HCT116 (cell line): ENCODE results near the gene TLR3. TPM values are rescaled to one million over a fixed set of nuclear protein-coding genes. Genes with fewer than 3 reads are reported as not detected.

Experiments
- ATAC-seq: fragments of 200-7000 bp; cut with Tn5 transposase; 2 replicates; pipeline ENCODE4 v1.9.1; 2020; ENCODE audit warnings: mild to moderate bottlenecking, moderate library complexity
- BruUV-seq: library from RNA; stranded (reverse); fragments of 400-500 nt; replicated peaks from 2 replicates; lab custom pipeline; 2021; lab: Mats Ljungman, UMichigan
- CTCF ChIA-PET: fragments of 300-600 bp; sonication (Branson Sonifier 250); formaldehyde crosslinking; loops from one replicate; lab custom pipeline; 2021; ENCODE audit warnings: antibody characterized with exemption; lab: Charles Lee
- POLR2A ChIA-PET: fragments of 300-600, 350-600 bp; sonication (Branson Sonifier 250); formaldehyde crosslinking; loops from one replicate; lab custom pipeline; 2021; ENCODE audit warnings: antibody characterized with exemption; lab: Charles Lee
- RAD21 ChIA-PET, 2 experiments: fragments of 300-600 bp; sonication (Branson Sonifier 250); formaldehyde crosslinking; loops; one replicate each; lab custom pipeline; 2023; ENCODE audit warnings: low total read pairs in 2 of 2; ENCODE audit not compliant: uncharacterized antibody in 2 of 2, unreplicated experiment in 2 of 2, low non-redundant PET in 1 of 2; lab: Charles Lee
- DNase-seq: peaks from one replicate; pipeline ENCODE4 v3.0.0-alpha.2; 2010; ENCODE audit warnings: low read depth, low spot score
- H2AFZ ChIP-seq: fragments of 200-600 bp; shearing (Covaris generic), sonication (generic); 2 replicates; pipeline ENCODE4 v1.6.1; 2017; ENCODE audit warnings: low read depth, mixed run types, mixed read lengths, antibody characterized with exemption, low read length; ENCODE audit not compliant: poor library complexity, severe bottlenecking
- H3K27ac ChIP-seq: 2 replicates; pipeline ENCODE4 v1.5.1; 2012; ENCODE audit warnings: low read depth, low read length
- H3K27me3 ChIP-seq: fragments of 200-600 bp; sonication (generic); 2 replicates; pipeline ENCODE4 v1.6.1; 2016; ENCODE audit warnings: mixed run types, low read length, mixed read lengths; ENCODE audit not compliant: insufficient read depth
- H3K36me3 ChIP-seq, 2 experiments: fragments of 200-500 bp in 1 of 2; fragments of 200-600 bp in 1 of 2; sonication (Bioruptor generic) in 1 of 2; sonication (generic) in 1 of 2; 2 replicates each; pipeline versions ENCODE4 v1.5.1 to v1.6.1; 2014 to 2016; ENCODE audit warnings: low read length in 2 of 2, inconsistent platforms in 1 of 2, mixed read lengths in 1 of 2, mixed run types in 1 of 2; ENCODE audit not compliant: insufficient read depth in 2 of 2, control insufficient read depth in 1 of 2
- H3K4me1 ChIP-seq, 2 experiments: fragments of 200-600 bp in 1 of 2; sonication (generic) in 1 of 2; 2 replicates each; pipeline versions ENCODE4 v1.5.1 to v1.6.1; 2012 to 2017; ENCODE audit warnings: low read length in 2 of 2, inconsistent platforms in 1 of 2, mild to moderate bottlenecking in 1 of 2, mixed read lengths in 1 of 2, mixed run types in 1 of 2, moderate library complexity in 1 of 2; ENCODE audit not compliant: insufficient read depth in 2 of 2, control insufficient read depth in 1 of 2
- H3K4me2 ChIP-seq: fragments of 200-600 bp; sonication (generic); 2 replicates; pipeline ENCODE4 v1.6.1; 2017; ENCODE audit warnings: mixed run types, low read length, mixed read lengths
- H3K4me3 ChIP-seq, 2 experiments: fragments of 200-600 bp in 1 of 2; sonication (generic) in 1 of 2; replicated peaks in 1 of 2; 2 replicates each; pipeline ENCODE4 v1.5.1; 2011 to 2016; ENCODE audit warnings: low read length in 2 of 2, control low read depth in 1 of 2, low read depth in 1 of 2, mild to moderate bottlenecking in 1 of 2, mixed read lengths in 1 of 2, mixed run types in 1 of 2
- H3K79me2 ChIP-seq: fragments of 200-600 bp; sonication (generic); 2 replicates; pipeline ENCODE4 v1.6.1; 2017; ENCODE audit warnings: mild to moderate bottlenecking, mixed run types, low read length, moderate library complexity, mixed read lengths; ENCODE audit not compliant: insufficient read depth
- H3K9ac ChIP-seq: fragments of 200-600 bp; sonication (generic); 2 replicates; pipeline ENCODE4 v1.6.1; 2016; ENCODE audit warnings: low read length, mixed read lengths
- H3K9me2 ChIP-seq: fragments of 200-600 bp; sonication (generic), shearing (Covaris generic); 2 replicates; pipeline ENCODE4 v1.6.1; 2017; ENCODE audit warnings: mixed run types, mild to moderate bottlenecking, moderate library complexity; ENCODE audit not compliant: insufficient read depth
- H3K9me3 ChIP-seq, 2 experiments: fragments of 200-500 bp in 1 of 2; fragments of 200-600 bp in 1 of 2; sonication (Bioruptor generic) in 1 of 2; sonication (generic) in 1 of 2; 2 replicates each; pipeline ENCODE4 v1.6.1; 2014 to 2017; ENCODE audit warnings: low read length in 2 of 2, mixed read lengths in 2 of 2, inconsistent platforms in 1 of 2, low read depth in 1 of 2, mild to moderate bottlenecking in 1 of 2, mixed run types in 1 of 2, moderate library complexity in 1 of 2; ENCODE audit not compliant: control insufficient read depth in 1 of 2, insufficient read depth in 1 of 2
- H4K20me1 ChIP-seq: fragments of 200-600 bp; sonication (generic), shearing (Covaris generic); 2 replicates; pipeline ENCODE4 v1.6.1; 2017; ENCODE audit warnings: mixed run types, mild to moderate bottlenecking, moderate library complexity; ENCODE audit not compliant: insufficient read depth
- CBX3 ChIP-seq: IDR thresholded peaks from 2 replicates; pipeline ENCODE4 v1.6.1; 2012; ENCODE audit warnings: low read depth
- CTCF ChIP-seq, 3 experiments: fragments of 200-600 bp in 1 of 3; sonication (generic) in 1 of 3; IDR thresholded peaks in 2 of 3; conservative IDR thresholded peaks in 1 of 3; 2 replicates each; pipeline ENCODE4 v1.5.1; 2012 to 2017; ENCODE audit warnings: low read depth in 2 of 3, low read length in 2 of 3, antibody characterized with exemption in 1 of 3, borderline replicate concordance in 1 of 3, control low read depth in 1 of 3, mild to moderate bottlenecking in 1 of 3, mixed read lengths in 1 of 3, mixed run types in 1 of 3, moderate library complexity in 1 of 3; ENCODE audit not compliant: insufficient read depth in 1 of 3
- EGR1 ChIP-seq: IDR thresholded peaks from 2 replicates; pipeline ENCODE4 v1.6.1; 2012; ENCODE audit warnings: low read depth
- ELF1 ChIP-seq: IDR thresholded peaks from 2 replicates; pipeline ENCODE4 v1.6.1; 2012; ENCODE audit warnings: low read depth, borderline replicate concordance
- EZH2 ChIP-seq: fragments of 200-600 bp; sonication (generic); IDR thresholded peaks from 2 replicates; pipeline ENCODE4 v1.6.1; 2017; ENCODE audit warnings: antibody characterized with exemption, mixed run types
- EZH2phosphoT487 ChIP-seq: fragments of 200-600 bp; IDR thresholded peaks from 2 replicates; pipeline ENCODE4 v1.6.1; 2018; ENCODE audit warnings: antibody characterized with exemption, borderline replicate concordance
- JUND ChIP-seq: IDR thresholded peaks from 2 replicates; pipeline ENCODE4 v1.6.1; 2012
- POLR2A ChIP-seq: IDR thresholded peaks from 2 replicates; pipeline ENCODE4 v1.7.0; 2011; ENCODE audit warnings: borderline replicate concordance; ENCODE audit not compliant: insufficient read depth, insufficient read length; ENCODE audit errors: extremely low read depth
- POLR2AphosphoS5 ChIP-seq: IDR thresholded peaks from 2 replicates; pipeline ENCODE4 v1.6.1; 2011; ENCODE audit warnings: mild to moderate bottlenecking, low read depth, low read length, moderate library complexity
- RAD21 ChIP-seq: IDR thresholded peaks from 2 replicates; pipeline ENCODE4 v1.6.1; 2012; ENCODE audit warnings: low read depth, mild to moderate bottlenecking
- SIN3A ChIP-seq: IDR thresholded peaks from 2 replicates; pipeline ENCODE4 v1.6.1; 2012; ENCODE audit warnings: low read depth
- SP1 ChIP-seq: IDR thresholded peaks from 2 replicates; pipeline ENCODE4 v1.6.1; 2012; ENCODE audit warnings: low read depth
- SRF ChIP-seq: IDR thresholded peaks from 2 replicates; pipeline ENCODE4 v1.6.1; 2012; ENCODE audit warnings: low read depth
- TCF7L2 ChIP-seq: IDR thresholded peaks from 2 replicates; pipeline ENCODE4 v1.7.0; 2011; ENCODE audit warnings: borderline replicate concordance, inconsistent platforms; ENCODE audit not compliant: insufficient read depth, insufficient read length; ENCODE audit errors: extremely low read depth
- YY1 ChIP-seq: IDR thresholded peaks from 2 replicates; pipeline ENCODE4 v1.6.1; 2011; ENCODE audit warnings: low read length, low read depth, moderate library complexity, mild to moderate bottlenecking; ENCODE audit not compliant: insufficient replicate concordance; ENCODE audit errors: extremely low read depth
- ZFX ChIP-seq: fragments of 450-650 bp; IDR thresholded peaks from 2 replicates; pipeline ENCODE4 v1.6.1; 2017
- ZNF274 ChIP-seq: fragments of 200-500 bp; sonication (Bioruptor generic); IDR thresholded peaks from 2 replicates; pipeline ENCODE4 v1.6.1; 2014; ENCODE audit warnings: mild to moderate bottlenecking, low read depth, low read length, inconsistent platforms
- intact Hi-C: fragments of 100-400 bp; cut with micrococcal nuclease; formaldehyde crosslinking; loops from 2 replicates; pipeline ENCODE4 v1.10.0; 2022
- total RNA-seq: library from RNA; stranded (reverse); gene quantifications from one replicate; pipeline ENCODE4 v1.2.1, GENCODE V29; 2021; ENCODE audit not compliant: unreplicated experiment
- TF ChIP-seq, protein P1 (sequence below): IDR thresholded peaks from 2 replicates; pipeline ENCODE4 v1.6.1; 2012
- TF ChIP-seq, protein P2 (sequence below): IDR thresholded peaks from 2 replicates; pipeline ENCODE4 v1.6.1; 2012; ENCODE audit warnings: low read depth

Gene TLR3
- total RNA-seq, 1 experiment from 2014 or later = 1.3 TPM

DNA sequence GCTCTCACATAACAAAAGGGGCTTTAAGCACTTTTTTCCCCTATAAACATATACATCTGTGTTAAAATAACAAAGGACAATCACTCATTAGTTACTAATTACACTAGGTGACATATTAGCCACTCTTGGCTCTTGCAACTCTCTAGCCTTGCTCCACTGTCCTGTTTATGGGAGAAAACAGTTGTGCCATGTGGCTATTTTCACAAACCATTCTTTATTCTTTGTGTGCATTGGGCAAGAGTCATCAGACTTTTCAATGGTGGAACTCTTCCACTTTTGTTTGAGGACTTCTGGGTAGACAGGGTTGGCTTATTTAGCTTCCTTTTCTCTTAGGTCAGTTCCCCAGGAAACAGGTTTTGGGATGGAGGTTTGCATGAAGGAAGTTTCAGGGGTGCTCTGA is 19.6 kb downstream of the TLR3 start (continued):
- no peak for TF ChIP-seq EGR1
- no peak for TF ChIP-seq ELF1
- TF ChIP-seq SIN3A = no peak
- TF ChIP-seq POLR2AphosphoS5 = no peak
- TF ChIP-seq, all 23 proteins: peak for 0

- DNase-seq (no peak), ATAC-seq (no peak)
- ChIA-PET RAD21 (no interaction called here), POLR2A (no interaction called here), CTCF (no interaction called here)
- H3K4me2 ChIP-seq = no peak overlapping the region
- no peaks in the 10 kb centered on the region for H4K20me1 ChIP-seq
- H3K27ac ChIP-seq = no peak overlapping the region
- H3K4me3 ChIP-seq = no peak overlapping the region
- no peak overlapping the region for H2AFZ ChIP-seq
- H3K36me3 ChIP-seq = no peaks in the 10 kb centered on the region
- H3K27me3 ChIP-seq = no peaks in the 10 kb centered on the region
- no peaks in the 10 kb centered on the region for H3K4me1 ChIP-seq
- H3K9me3 ChIP-seq = no peaks in the 10 kb centered on the region
- intact Hi-C loops = no loop called here
- no TSS peak for BruUV-seq
- H3K9me2 ChIP-seq = no peaks in the 10 kb centered on the region
- no peak overlapping the region for H3K9ac ChIP-seq
- no peaks in the 10 kb centered on the region for H3K79me2 ChIP-seq
- TF ChIP-seq POLR2A (no peak), EZH2phosphoT487 (no peak), SP1 (no peak), CTCF (IDR thresholded peaks at IDR 0.05 in 2 of 3, conservative IDR thresholded peaks at IDR 0.05 in 1 of 3; ENCODE audit: borderline replicate concordance in 1 of 3, insufficient read depth in 1 of 3, low read depth in 2 of 3, low read length in 2 of 3) (no peak), YY1 (no peak), ELF1 (no peak), RAD21 (no peak), SRF (no peak), TCF7L2 (no peak), ZFX (no peak), ZNF274 (no peak), CBX3 (no peak), POLR2AphosphoS5 (no peak), EZH2 (no peak), JUND (no peak)
- TF ChIP-seq, protein P1, sequence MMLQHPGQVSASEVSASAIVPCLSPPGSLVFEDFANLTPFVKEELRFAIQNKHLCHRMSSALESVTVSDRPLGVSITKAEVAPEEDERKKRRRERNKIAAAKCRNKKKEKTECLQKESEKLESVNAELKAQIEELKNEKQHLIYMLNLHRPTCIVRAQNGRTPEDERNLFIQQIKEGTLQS = no peak
- TF ChIP-seq, protein P2, sequence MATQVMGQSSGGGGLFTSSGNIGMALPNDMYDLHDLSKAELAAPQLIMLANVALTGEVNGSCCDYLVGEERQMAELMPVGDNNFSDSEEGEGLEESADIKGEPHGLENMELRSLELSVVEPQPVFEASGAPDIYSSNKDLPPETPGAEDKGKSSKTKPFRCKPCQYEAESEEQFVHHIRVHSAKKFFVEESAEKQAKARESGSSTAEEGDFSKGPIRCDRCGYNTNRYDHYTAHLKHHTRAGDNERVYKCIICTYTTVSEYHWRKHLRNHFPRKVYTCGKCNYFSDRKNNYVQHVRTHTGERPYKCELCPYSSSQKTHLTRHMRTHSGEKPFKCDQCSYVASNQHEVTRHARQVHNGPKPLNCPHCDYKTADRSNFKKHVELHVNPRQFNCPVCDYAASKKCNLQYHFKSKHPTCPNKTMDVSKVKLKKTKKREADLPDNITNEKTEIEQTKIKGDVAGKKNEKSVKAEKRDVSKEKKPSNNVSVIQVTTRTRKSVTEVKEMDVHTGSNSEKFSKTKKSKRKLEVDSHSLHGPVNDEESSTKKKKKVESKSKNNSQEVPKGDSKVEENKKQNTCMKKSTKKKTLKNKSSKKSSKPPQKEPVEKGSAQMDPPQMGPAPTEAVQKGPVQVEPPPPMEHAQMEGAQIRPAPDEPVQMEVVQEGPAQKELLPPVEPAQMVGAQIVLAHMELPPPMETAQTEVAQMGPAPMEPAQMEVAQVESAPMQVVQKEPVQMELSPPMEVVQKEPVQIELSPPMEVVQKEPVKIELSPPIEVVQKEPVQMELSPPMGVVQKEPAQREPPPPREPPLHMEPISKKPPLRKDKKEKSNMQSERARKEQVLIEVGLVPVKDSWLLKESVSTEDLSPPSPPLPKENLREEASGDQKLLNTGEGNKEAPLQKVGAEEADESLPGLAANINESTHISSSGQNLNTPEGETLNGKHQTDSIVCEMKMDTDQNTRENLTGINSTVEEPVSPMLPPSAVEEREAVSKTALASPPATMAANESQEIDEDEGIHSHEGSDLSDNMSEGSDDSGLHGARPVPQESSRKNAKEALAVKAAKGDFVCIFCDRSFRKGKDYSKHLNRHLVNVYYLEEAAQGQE = no peak
- TF ChIP-seq, all 23 proteins: peak for 0
These were observed 23.3 kb downstream of the TLR3 start for GRCh38 chr4:186092296-186092695.
